ENCODE results near the gene NGFR.

NGFR gene

GRCh38 chr17:49545007-49545660 lies 50.0 kb downstream of the NGFR start:
- no peaks in the 10 kb centered on the region for H3K9me3 ChIP-seq (ENCODE audit: control insufficient read depth, low read length)
- no peak overlapping the region for H3K4me2 ChIP-seq (ENCODE audit: low read length)
- no peak overlapping the region for H3K4me3 ChIP-seq (ENCODE audit: low read depth, low read length)
- no peak overlapping the region for H3K27ac ChIP-seq
- H3K79me2 ChIP-seq: no peaks in the 10 kb centered on the region
- no peaks in the 10 kb centered on the region for H3K27me3 ChIP-seq (ENCODE audit: control insufficient read depth, insufficient read depth, low read length)
- no peaks in the 10 kb centered on the region for H3K36me3 ChIP-seq (ENCODE audit: control insufficient read depth, insufficient read depth, low read length)
- no peaks in the 10 kb centered on the region for H3K4me1 ChIP-seq
- TF ChIP-seq, protein P1, sequence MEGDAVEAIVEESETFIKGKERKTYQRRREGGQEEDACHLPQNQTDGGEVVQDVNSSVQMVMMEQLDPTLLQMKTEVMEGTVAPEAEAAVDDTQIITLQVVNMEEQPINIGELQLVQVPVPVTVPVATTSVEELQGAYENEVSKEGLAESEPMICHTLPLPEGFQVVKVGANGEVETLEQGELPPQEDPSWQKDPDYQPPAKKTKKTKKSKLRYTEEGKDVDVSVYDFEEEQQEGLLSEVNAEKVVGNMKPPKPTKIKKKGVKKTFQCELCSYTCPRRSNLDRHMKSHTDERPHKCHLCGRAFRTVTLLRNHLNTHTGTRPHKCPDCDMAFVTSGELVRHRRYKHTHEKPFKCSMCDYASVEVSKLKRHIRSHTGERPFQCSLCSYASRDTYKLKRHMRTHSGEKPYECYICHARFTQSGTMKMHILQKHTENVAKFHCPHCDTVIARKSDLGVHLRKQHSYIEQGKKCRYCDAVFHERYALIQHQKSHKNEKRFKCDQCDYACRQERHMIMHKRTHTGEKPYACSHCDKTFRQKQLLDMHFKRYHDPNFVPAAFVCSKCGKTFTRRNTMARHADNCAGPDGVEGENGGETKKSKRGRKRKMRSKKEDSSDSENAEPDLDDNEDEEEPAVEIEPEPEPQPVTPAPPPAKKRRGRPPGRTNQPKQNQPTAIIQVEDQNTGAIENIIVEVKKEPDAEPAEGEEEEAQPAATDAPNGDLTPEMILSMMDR (IDR thresholded peaks at IDR 0.05): no peak
- no peak overlapping the region for H3K9ac ChIP-seq
- no peak overlapping the region for H2AFZ ChIP-seq

DNA sequence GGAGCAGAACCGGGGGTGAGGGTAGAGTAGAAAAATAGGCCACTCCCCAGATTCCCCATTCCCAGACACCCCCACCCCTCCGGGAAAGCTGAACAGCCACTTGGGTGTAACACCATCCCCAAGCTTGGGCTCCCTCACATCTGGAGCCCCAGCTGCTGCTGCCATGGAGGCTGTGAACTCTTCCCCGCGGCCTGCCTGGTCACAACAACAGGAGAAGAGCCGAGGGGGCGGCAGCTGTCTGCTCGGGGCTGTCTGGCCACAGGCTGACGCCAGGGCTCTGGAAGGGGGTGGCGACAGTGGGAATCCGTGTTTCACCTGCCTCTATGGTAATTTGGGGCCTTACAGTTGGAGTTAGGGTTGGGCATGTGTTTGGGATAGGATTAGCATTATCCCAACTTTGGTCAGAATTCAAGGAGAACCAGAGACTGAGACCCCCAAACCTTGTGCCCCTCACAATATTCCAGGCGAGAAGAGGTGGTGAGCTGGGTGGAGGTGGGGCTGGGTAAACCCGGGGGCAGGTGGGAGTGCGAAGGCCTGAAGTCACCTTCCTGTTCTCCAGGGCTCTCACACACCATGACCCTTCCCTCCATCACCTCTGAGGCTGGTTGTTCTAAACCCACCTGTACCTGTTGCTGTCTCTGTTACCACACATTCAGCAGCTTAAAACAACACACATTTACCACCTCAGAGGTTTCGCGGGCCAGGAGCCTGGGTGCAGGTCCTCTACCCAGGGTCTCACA lies 50.9 kb downstream of the NGFR start:
- Histone ChIP-seq H3K9me3 (ENCODE audit: control insufficient read depth, low read length) (no peaks in the 10 kb centered on the region), H3K27me3 (ENCODE audit: control insufficient read depth, insufficient read depth, low read length) (no peaks in the 10 kb centered on the region)

DNA sequence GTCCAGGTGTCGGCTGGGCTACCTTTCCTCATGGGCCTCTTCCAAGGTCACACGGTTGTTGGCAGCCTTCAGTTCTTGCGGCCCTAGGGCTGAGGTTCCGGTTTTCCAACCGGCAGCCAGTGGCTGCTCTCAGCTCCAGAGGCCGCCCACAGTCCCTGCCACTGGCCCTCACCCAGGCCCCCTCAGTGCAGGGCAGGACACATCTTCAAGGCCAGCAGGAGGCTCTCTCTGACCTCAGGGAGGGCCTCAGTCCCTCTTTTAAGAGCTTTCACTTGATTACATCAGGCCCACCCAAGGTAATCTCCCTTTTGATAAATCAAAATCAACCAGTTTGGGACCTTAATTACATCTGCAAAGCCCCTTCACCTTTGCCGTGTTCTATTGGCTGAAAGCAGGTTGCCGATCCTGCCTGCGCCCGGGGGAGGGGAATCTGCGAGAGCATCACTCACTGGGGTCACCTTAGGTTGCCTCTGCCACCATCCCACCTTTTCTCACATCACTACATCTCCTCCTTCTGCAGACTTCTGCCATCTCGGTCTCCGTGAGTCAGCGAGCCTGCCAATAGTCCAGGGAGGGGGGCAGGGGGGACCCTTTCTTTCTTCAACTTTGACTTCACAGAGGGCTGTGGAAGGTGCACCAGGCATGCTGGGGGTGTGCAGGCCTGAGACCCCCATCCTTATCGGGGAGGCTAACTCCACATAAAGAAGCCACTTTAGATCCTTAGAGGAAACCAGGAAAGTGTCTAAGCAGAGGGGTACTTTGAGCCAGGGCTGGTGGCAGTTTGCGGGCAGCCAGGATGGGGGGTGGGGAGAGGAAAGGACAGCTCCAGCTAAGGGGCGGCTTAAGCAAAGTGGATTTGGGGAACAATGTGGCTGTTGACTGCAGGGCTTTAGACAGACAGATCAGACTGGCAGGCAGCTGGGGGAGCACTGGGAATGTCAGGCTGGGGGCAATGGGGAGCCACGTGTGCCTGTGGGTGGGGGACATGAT lies 51.7 kb downstream of the NGFR start:
- H2AFZ ChIP-seq: no peak overlapping the region
- no peaks in the 10 kb centered on the region for H3K27me3 ChIP-seq (ENCODE audit: control insufficient read depth, insufficient read depth, low read length)
- no peak overlapping the region for H3K4me2 ChIP-seq (ENCODE audit: low read length)
- no peaks in the 10 kb centered on the region for H3K9me3 ChIP-seq (ENCODE audit: control insufficient read depth, low read length)
- H3K4me1 ChIP-seq: no peaks in the 10 kb centered on the region
- no peaks in the 10 kb centered on the region for H3K36me3 ChIP-seq (ENCODE audit: control insufficient read depth, insufficient read depth, low read length)
- H3K4me3 ChIP-seq (ENCODE audit: low read depth, low read length): no peak overlapping the region
- TF ChIP-seq, protein P1 (IDR thresholded peaks at IDR 0.05): no peak
- H3K27ac ChIP-seq: no peak overlapping the region
- no peaks in the 10 kb centered on the region for H3K79me2 ChIP-seq
- H3K9ac ChIP-seq: no peak overlapping the region

More for the DNA sequence above, 50.9 kb downstream of the NGFR start:
- Histone ChIP-seq H3K27ac (no peak overlapping the region), H3K79me2 (no peaks in the 10 kb centered on the region), H3K4me2 (ENCODE audit: low read length) (no peak overlapping the region), H3K36me3 (ENCODE audit: control insufficient read depth, insufficient read depth, low read length) (no peaks in the 10 kb centered on the region), H3K9ac (no peak overlapping the region), H2AFZ (no peak overlapping the region), H3K4me3 (ENCODE audit: low read depth, low read length) (no peak overlapping the region), H3K4me1 (no peaks in the 10 kb centered on the region)
- TF ChIP-seq, protein P1 (IDR thresholded peaks at IDR 0.05): no peak

DNA sequence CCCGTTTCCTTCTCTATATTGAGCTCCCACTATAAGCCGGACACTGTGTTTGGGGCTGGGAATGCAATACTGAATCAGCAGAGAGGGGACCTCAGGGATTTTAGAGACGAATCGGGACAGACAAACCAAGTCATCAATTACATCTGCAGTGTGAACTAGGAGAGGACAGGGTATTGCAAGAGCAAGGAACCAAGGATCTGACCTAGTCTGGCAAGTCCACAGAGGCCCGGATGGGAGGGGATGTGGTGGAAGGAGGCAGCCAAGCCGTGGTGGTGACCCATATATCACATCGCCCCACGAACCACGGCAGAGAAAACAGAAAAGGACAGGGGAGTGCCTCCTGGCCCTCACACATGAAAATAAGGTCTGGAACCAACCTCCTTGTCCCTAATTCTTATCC lies 52.5 kb downstream of the NGFR start:
- no peaks in the 10 kb centered on the region for H3K79me2 ChIP-seq
- H3K27me3 ChIP-seq (ENCODE audit: control insufficient read depth, insufficient read depth, low read length): no peaks in the 10 kb centered on the region
- H3K4me2 ChIP-seq (ENCODE audit: low read length): no peak overlapping the region
- H3K4me3 ChIP-seq (ENCODE audit: low read depth, low read length): no peak overlapping the region
- TF ChIP-seq, protein P1 (IDR thresholded peaks at IDR 0.05): no peak
- H3K9me3 ChIP-seq (ENCODE audit: control insufficient read depth, low read length): no peaks in the 10 kb centered on the region
- H3K27ac ChIP-seq: no peak overlapping the region
- no peaks in the 10 kb centered on the region for H3K4me1 ChIP-seq
- H3K9ac ChIP-seq: no peak overlapping the region
- H2AFZ ChIP-seq: no peak overlapping the region
- H3K36me3 ChIP-seq (ENCODE audit: control insufficient read depth, insufficient read depth, low read length): no peaks in the 10 kb centered on the region

All from parathyroid adenoma (tissue), 2 donors.